ENCODE measurements around the gene VPS29.

Gene VPS29

DNA sequence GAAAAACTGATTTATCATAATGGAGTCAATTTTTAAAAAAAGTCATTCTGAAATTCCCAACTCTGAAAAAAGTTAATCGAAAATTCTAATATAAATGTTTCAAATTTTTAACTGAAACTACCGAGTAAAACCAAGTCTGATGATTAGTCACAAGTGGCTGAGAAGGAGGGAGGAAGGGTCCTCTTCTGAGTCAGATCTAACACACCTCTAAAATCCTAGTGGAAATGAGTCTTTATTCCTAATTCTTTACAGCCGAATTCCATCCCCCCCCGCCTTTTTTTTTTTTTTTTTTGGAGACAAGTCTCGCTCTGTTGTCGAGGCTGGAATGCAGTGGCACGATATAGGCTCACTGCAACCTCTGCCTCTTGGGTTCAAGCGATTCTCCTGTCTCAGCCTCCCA, 38.1 kb upstream of the VPS29 start:
- TF ChIP-seq FOXM1 (IDR thresholded peaks at IDR 0.05; ENCODE audit: borderline replicate concordance, low read depth) (no peak), TEAD4 (IDR thresholded peaks at IDR 0.05) (no peak), EP300 (IDR thresholded peaks at IDR 0.05; ENCODE audit: borderline replicate concordance) (no peak), CREB1 (IDR thresholded peaks at IDR 0.05; ENCODE audit: low read depth) (no peak), TAF1 (IDR thresholded peaks at IDR 0.05; ENCODE audit: low read depth) (no peak), ZBTB7A (IDR thresholded peaks at IDR 0.05; ENCODE audit: low read depth) (no peak), RAD21 (IDR thresholded peaks at IDR 0.05; ENCODE audit: low read depth) (no peak), YY1 (IDR thresholded peaks at IDR 0.05; ENCODE audit: low read depth) (no peak), EGR1 (IDR thresholded peaks at IDR 0.05) (no peak), TCF12 (IDR thresholded peaks at IDR 0.05; ENCODE audit: low read depth) (no peak), NFIC (IDR thresholded peaks at IDR 0.05) (no peak), CEBPB (IDR thresholded peaks at IDR 0.05) (no peak)
- TF ChIP-seq, protein P1, sequence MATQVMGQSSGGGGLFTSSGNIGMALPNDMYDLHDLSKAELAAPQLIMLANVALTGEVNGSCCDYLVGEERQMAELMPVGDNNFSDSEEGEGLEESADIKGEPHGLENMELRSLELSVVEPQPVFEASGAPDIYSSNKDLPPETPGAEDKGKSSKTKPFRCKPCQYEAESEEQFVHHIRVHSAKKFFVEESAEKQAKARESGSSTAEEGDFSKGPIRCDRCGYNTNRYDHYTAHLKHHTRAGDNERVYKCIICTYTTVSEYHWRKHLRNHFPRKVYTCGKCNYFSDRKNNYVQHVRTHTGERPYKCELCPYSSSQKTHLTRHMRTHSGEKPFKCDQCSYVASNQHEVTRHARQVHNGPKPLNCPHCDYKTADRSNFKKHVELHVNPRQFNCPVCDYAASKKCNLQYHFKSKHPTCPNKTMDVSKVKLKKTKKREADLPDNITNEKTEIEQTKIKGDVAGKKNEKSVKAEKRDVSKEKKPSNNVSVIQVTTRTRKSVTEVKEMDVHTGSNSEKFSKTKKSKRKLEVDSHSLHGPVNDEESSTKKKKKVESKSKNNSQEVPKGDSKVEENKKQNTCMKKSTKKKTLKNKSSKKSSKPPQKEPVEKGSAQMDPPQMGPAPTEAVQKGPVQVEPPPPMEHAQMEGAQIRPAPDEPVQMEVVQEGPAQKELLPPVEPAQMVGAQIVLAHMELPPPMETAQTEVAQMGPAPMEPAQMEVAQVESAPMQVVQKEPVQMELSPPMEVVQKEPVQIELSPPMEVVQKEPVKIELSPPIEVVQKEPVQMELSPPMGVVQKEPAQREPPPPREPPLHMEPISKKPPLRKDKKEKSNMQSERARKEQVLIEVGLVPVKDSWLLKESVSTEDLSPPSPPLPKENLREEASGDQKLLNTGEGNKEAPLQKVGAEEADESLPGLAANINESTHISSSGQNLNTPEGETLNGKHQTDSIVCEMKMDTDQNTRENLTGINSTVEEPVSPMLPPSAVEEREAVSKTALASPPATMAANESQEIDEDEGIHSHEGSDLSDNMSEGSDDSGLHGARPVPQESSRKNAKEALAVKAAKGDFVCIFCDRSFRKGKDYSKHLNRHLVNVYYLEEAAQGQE (IDR thresholded peaks at IDR 0.05; ENCODE audit: low read depth), result no peak
- TF ChIP-seq, protein P2, sequence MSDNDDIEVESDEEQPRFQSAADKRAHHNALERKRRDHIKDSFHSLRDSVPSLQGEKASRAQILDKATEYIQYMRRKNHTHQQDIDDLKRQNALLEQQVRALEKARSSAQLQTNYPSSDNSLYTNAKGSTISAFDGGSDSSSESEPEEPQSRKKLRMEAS (IDR thresholded peaks at IDR 0.05), result no peak
- TF ChIP-seq, protein P3, sequence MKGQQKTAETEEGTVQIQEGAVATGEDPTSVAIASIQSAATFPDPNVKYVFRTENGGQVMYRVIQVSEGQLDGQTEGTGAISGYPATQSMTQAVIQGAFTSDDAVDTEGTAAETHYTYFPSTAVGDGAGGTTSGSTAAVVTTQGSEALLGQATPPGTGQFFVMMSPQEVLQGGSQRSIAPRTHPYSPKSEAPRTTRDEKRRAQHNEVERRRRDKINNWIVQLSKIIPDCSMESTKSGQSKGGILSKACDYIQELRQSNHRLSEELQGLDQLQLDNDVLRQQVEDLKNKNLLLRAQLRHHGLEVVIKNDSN (IDR thresholded peaks at IDR 0.05), result no peak

DNA sequence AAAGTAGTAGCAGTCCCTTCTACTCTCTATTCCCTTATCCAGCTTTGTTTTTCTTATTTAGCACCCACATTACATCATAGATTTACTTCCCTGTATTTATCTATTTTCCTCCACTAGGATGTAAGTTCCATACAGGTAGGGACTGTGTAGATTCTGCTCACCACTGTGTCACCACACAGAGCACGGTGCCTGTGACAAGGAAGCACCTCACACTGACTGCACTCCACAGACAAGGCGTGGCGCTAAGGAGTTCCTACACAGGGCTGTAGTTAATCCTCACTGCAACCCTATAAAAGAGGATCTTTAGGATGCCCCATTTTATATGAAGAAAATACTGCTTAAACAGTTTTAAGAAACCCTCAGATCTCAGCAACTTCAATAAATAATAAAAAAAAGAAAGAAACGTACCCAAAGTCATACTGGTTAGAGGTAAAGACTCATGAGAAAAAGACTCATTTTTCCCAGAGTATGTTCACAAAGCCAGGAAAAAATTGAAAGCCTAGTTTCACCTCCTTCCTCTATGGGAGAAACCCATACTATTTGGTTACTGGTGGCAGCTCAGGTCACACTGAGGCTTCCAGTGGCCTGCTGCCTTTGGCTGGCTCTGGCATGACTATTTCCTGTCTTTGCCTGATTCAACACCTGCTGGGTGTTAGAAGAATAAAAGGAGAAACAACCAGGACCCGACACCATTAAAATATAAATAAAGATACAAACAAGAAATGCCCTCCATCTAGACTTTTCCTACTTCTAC, 37.1 kb upstream of the VPS29 start:
- no peak for TF ChIP-seq CREB1 (IDR thresholded peaks at IDR 0.05; ENCODE audit: low read depth)
- TF ChIP-seq TAF1 (IDR thresholded peaks at IDR 0.05; ENCODE audit: low read depth), result no peak
- TF ChIP-seq, protein P1 (IDR thresholded peaks at IDR 0.05; ENCODE audit: low read depth), result no peak
- no peak for TF ChIP-seq TCF12 (IDR thresholded peaks at IDR 0.05; ENCODE audit: low read depth)
- no peak for TF ChIP-seq FOXM1 (IDR thresholded peaks at IDR 0.05; ENCODE audit: borderline replicate concordance, low read depth)
- TF ChIP-seq TEAD4 (IDR thresholded peaks at IDR 0.05), result no peak
- no peak for TF ChIP-seq NFIC (IDR thresholded peaks at IDR 0.05)
- no peak for TF ChIP-seq ZBTB7A (IDR thresholded peaks at IDR 0.05; ENCODE audit: low read depth)
- TF ChIP-seq EGR1 (IDR thresholded peaks at IDR 0.05), result no peak
- no peak for TF ChIP-seq RAD21 (IDR thresholded peaks at IDR 0.05; ENCODE audit: low read depth)
- TF ChIP-seq YY1 (IDR thresholded peaks at IDR 0.05; ENCODE audit: low read depth), result no peak

DNA sequence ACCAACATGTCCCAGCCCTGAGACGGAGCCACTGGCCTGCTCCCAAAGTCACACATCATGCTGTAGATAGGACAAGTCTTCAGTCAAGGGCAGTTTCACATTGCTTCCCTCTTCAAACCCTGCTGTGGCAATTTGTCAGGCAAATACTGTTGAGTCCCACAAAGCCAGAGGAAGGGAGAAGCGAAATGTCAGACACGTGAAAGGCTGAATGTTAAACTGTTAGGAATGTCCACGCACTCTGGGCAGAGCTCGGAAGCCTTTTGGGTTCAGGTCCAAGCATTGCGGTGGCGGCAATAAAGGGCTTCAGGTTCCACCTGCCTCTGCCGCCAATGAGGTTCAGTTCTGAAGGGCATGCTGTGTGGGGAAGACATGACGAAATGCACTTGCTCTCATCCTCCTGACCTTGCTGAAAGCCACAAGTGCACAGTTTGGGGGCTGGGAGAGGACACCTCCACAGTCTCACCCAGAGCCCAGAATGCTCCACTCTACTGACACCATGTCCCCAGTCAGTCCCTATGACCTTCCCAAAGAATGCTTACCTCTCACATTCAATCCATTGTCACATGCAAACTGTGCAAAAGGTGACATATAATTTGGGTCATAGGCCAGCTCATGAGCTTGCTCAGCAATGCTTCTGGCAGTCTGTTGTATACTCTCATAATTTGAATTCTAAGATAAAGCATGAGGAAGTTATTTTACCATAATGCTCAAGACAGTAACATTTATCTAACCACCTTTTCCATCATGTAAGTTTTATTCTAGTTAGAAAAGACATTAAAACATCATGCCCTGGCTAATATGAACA, 35.9 kb upstream of the VPS29 start:
- TF ChIP-seq TEAD4 (IDR thresholded peaks at IDR 0.05) (peak; percentile 64), EP300 (IDR thresholded peaks at IDR 0.05; ENCODE audit: borderline replicate concordance) (peak; percentile 24; the same call in 1 of the 2 replicates), CREB1 (IDR thresholded peaks at IDR 0.05; ENCODE audit: low read depth) (no peak), FOXM1 (IDR thresholded peaks at IDR 0.05; ENCODE audit: borderline replicate concordance, low read depth) (no peak), ZBTB7A (IDR thresholded peaks at IDR 0.05; ENCODE audit: low read depth) (no peak), EGR1 (IDR thresholded peaks at IDR 0.05) (no peak), YY1 (IDR thresholded peaks at IDR 0.05; ENCODE audit: low read depth) (no peak), NFIC (IDR thresholded peaks at IDR 0.05) (peak; percentile 87), CEBPB (IDR thresholded peaks at IDR 0.05) (0 out of 2 replicates have a peak, but pooled peaks have one; percentile 45), TAF1 (IDR thresholded peaks at IDR 0.05; ENCODE audit: low read depth) (no peak), TCF12 (IDR thresholded peaks at IDR 0.05; ENCODE audit: low read depth) (peak; percentile 56; the same call in 1 of the 2 replicates), RAD21 (IDR thresholded peaks at IDR 0.05; ENCODE audit: low read depth) (no peak)
- TF ChIP-seq, protein P1 (IDR thresholded peaks at IDR 0.05; ENCODE audit: low read depth), result no peak
- TF ChIP-seq, protein P2 (IDR thresholded peaks at IDR 0.05), result peak; percentile 84
- TF ChIP-seq, protein P3 (IDR thresholded peaks at IDR 0.05), result 0 out of 2 replicates have a peak, but pooled peaks have one; percentile 19

Measured in Ishikawa (cell line).